Left forelimb (tissue), 1 donor: ENCODE results near the gene CLSTN1.
"Not testable (repeated sequence)": the region's sequence is repeated elsewhere in the genome, so short reads cannot be mapped to it uniquely, and the experiment has no call there.

ENCODE experiments used
- DNase-seq: peaks from one replicate; pipeline ENCODE4 v3.0.0-alpha.2; 2018; ENCODE audit warnings: low spot score

CLSTN1 gene

DNA sequence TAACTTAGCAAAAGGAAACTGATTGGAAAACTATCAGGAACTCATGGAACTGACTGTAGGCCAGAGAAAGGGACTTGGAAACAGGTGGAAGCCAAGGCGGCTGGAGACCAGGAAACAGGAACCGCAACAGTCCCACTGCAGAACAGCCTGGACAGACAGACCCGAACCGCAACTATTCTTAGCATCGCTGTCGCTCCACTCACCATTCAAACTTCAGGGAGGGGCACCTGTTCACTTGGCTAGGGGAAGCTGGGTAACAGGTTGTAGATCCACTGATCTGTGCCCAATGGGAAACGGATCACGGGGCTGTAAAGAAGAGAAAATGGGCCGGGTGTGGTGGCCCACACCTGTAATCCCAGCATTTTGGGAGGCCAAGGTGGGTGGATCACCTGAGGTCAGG, 61.9 kb downstream of the CLSTN1 start:
- DNase-seq: no peak

DNA sequence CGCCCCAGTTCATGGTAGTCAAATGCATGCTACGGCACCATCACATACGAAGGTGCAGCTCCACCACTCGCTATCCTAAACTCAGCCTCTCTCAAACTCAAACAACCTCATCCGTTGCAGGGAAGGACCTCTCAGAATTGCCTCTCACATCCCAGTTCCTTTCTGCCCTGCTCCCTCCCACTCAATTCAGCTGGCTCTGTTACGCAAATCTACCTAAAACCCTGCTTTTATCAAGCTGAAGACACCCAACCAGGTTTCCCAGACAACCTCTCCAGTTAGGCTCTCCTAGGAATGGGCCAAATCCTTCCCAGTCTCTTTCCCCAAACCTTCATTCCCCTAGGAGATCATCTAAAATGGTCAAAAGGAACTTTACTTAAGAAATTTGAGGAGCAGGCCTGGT, 62.9 kb downstream of the CLSTN1 start:
- DNase-seq: no peak

DNA sequence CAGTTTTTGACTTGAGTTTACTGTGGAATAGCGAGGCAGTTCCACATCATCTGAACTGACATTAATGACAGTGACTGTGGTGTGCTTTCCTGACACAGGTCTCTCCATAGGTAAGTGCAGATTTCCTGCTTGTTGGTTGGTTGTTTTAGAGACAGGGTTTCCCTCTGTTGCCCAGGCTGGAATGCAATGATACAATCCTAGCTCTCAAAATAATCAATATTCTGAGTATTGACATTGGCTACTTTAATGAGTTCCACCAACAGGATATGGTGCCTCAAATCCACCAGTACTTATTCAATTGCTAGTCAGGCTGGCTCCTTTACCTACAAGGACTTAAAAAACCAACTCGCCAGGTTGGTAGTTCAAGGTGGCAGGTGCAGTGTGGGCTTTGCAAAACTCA, 63.8 kb downstream of the CLSTN1 start:
- no peak for DNase-seq

DNA sequence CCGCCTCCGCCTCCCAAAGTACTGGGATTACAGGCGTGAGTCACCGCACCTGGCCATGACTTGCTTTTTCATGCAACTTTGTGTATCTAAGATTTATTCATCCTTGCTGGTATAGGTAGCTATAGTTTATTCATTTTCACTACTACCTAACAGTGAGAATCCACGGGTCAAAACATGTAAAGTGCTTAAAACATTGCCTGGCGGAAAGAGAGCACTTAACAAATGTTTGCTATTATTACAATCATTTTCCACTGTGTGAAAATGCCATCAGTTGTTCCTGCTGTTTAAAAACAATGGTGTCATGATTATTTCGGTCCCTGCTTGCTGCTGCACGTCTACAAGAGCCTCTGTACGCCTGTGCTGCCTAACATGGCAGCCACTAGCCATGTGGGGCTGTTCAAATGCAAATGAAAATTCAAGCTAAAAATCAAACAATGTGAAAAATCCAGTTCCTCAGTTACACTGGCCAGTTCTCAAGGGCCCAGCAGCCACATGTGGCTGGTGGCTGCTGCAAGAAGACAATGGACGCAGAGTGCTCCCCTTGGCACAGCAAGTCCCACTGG, 65.1 kb downstream of the CLSTN1 start:
- DNase-seq: no peak

DNA sequence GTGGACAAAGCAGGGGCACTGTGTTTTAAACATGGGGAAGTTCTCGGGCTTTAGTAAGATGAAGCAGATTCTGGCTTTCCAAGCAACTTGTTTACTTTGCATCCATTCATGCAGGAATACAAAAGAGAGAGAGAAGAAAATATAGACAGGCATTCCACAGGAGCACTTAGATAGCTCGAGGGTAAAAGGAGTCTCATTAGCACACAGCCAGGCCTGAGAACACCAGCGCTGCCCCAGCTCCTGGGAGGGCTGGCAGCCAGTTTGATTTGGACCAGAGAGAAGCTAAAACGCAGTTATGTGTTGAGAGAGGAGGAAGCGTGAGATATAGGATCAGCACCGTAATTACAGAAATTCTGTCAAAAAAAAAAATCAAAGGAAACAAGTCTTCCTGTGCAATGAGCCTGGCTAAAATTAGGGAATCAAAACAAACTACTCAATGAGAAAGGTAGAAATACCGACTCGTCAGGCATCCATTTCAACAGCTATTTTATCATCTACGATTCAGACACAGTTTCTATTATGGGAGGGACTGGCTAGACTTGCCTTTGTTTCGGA, 68.2 kb downstream of the CLSTN1 start:
- no peak for DNase-seq

DNA sequence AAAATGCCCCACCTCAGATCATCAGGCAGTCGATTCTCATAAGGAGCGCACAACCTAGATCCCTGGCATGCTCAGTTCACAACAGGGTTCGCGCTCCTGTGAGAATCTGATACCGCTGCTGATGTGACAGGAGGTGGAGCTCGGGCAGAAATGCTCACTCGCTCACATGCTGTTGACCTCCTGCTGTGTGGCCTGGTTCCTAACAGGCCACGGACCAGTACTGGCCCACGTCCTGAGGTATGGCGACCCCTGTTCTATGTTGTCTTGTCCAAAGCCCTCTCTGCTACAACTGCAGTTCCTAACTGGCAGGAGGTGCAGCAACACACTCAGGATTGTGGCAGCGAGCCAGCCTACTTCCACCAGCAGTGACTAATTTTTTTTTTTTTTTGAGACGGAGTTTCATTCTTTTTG, 70.6 kb downstream of the CLSTN1 start:
- no peak for DNase-seq

DNA sequence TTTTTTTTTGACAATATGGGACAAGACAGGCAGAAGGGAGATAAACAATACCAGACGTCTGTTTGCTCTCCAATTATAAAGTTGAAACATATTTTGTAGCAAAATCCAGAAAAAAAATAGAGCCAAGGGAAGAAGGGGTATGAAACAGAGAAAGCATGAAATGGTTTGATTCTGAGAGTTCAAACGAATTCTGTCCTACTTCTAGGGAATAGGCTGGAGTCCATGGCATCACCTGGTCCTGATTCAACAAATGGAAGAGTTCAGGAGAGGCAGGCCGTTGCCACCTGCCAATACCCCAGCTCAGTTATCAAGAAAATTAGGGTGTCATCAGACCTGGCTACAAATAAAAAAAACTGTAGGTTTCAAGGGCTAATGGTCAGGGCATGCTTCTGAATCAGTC, 71.8 kb downstream of the CLSTN1 start:
- no peak for DNase-seq

DNA sequence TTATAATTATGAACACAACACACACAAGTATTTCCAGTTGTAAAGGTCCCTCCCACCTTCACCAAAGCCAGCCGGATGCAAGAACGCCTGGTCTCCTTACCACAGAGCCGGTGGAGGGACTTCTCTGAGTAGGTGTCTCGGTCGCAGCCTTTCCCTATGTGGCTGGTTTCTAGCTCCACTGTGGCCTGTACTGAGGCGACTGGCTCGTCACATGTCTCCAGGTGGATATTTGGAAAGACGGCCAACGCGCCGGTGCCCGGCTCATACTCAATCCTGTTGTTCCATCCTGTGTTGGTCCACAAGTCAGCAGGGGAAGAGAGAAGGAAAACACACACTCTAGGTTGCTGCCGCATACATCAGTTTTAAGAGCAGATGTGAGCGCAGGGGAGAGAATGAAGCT, 74.4 kb downstream of the CLSTN1 start:
- DNase-seq: no peak

DNA sequence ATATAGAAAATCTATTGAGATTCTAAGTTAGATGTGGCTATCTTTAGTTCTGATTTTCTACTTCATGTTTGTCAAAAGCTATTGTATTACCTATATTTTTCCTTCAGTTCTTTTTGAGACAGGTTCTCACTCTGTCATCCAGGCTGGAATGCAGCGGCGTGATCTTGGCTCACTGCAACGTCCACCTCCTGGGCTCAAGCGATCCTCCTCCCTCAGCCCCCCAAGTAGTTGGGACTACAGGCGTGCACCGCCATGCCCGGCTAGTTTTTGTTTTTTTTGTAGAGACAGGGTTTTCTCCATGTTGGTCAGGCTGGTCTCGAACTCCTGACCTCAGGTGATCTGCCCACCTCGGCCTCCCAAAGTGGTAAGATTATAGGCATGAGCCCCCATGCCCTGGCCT, 75.4 kb downstream of the CLSTN1 start:
- DNase-seq: not testable (repeated sequence)

DNA sequence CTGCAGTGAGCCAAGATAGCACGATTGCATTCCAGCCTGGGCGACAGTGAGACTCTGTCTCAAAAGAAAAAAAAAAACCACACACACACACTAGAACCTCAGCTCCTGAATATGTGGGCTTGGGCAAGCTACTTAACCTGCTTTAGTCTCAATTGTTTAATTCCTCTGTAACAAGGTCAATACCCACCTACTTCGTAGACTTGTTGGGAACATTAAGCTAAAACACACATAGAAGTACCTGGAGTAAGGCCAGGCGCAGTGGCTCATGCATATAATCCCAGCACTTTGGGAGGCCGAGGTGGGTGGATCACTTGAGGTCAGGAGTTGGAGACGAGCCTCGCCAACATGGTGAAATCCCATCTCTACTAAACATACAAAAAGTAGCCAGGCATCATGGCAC, 77.1 kb downstream of the CLSTN1 start:
- DNase-seq: no peak

DNA sequence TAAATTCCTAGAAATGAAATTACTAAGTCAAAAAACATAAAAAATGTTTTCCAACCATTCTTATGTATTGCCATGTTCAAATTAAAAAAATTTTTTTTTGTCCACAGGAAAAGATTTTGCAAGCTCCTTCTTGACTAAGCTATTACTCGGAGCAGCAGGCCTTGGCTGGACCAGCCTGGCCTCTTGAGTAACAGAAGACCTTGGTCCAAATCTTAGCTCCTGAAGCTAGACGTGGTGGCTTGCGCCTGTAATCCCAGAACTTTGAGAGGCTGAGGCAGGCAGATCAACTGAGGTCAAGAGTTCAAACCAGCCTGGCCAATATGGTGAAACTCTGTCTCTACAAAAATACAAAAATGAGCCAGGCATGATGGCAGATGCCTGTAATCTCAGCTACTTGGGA, 77.6 kb downstream of the CLSTN1 start:
- no peak for DNase-seq

DNA sequence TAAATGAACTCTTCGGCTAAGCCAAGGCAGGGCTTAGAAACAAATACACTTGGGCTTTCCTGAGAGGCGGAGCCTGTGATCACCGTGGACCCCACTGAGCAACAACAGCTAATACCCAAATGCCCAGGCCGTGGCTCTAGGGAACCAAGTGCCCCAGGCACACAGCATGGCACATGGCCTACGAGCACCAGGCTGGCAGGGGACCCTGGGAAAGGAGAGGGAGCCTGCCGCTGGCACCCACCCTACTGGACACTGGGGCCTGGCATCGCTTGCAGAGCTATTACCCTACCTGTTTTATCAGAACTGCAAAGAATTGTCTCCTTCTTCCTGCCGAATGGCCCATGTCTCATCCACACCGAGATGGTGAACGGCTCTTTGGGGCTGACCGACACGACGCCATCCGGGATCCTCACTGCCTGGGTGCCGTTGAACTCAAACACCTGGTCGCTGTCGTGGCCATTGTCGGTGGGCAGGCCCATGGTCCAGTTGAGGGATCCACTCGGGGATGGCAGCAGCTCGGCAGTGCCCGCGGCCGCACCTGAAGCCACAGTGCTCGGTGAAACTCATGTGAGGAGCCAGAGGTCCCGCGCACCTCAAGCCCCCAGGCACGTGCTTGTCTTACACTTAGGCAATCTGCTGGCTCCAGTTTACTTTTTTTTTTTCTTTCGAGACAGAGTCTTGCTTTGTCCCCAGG, 79.5 kb downstream of the CLSTN1 start:
- no peak for DNase-seq

DNA sequence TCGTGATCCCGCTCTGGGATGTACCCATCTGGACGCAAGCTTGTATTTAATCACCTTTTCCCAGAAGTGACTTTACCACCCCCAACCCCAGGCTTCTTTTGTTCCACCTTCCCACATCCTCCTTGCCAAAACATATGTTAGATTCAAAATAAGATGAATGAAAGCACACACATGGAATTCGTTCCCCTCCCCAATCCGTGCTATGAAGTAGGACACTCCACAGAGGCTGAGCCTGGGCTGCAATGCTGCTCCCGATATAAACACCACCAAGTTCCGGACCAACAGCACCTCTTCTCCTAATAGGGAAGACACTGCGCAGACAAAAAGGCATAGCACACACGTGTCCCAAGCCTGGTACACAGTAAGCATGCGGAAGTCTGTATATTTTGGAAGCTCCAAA, 86.1 kb downstream of the CLSTN1 start:
- DNase-seq: no peak

DNA sequence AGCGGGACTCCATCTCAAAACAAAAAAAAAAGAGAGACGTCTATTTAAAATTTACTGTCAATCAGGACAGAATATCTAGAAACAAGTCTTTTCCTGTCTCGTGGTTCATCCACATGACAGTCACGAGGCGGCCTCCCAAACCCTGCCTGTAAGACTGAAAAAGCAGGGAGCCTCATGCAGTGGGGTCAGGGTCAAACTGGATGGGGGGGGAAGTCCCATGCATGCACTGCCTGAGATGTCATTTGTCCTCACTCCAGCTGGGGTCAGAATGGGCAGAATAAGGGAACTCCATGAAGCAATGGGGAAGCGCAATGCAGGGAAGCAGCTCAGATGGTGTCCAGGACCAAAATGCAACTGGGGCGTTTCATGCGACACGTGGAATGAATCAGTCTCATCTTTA, 86.7 kb downstream of the CLSTN1 start:
- no peak for DNase-seq

DNA sequence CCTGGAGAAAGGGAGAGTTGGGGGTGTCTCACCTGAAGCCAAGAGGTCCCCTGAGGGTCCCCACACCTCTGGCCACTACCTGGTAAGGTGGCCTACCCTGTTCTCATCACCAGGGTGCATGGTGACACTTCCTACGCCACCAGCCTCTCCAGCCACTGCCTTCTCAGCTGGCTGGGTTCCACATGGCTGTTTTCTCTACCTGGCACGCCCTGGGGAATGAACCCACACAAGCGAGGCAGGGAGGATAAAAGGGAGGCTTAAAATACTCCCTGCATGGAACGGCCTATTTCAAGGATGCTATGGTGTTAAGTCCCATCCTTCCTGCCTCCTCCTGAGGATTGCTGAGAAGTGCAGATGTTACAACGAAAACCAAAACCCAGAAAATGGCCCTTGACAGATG, 87.5 kb downstream of the CLSTN1 start:
- no peak for DNase-seq

DNA sequence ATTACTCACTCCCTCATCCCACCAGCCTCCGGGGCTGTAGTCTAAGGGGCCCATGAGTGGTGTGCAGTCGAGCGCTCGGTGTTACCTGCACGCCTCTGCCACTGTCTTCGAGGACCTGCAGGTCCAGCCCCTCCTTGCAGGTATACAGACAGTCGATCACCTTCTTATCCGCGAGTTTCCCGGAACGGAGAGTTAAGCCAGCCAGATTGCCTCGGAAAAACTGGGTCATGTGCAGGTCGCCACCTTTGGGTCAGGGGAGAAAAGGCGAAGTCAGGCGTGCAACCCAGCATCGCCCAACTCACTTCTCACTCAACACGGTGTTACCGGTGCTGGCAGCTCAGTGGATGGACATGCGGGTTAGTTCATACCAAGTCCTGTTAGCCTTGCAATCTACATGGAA, 88.0 kb downstream of the CLSTN1 start:
- DNase-seq: no peak

DNA sequence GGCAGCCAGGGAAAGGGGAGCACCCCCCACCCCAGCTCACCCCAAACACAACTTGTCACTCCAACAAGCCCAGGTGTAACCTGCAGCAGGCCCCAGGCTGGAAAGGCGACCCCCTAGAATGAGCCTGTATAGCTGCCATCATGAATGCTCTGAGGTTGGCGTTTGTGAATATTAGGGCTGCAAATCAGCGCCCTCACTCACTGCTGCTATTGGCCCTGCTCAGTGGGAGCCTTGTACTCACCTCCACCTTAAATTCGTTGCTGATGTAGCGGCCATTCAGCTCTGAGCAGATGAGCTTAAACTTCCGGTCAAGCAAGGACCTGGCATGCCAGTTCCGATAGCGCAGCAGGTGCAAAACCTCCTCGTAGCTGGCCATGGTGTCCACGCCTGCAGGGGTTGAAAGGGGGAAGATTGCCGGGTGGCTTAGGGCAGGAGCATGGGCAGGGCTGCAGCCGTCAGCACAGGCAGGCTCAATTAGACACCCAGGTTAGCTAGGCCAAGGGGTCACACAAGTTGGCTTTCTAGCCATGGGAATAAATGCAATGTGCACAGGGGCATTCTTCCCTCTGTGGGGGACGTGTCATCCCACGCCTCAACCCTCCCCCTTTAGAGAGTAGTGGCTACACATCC, 90.5 kb downstream of the CLSTN1 start:
- no peak for DNase-seq

DNA sequence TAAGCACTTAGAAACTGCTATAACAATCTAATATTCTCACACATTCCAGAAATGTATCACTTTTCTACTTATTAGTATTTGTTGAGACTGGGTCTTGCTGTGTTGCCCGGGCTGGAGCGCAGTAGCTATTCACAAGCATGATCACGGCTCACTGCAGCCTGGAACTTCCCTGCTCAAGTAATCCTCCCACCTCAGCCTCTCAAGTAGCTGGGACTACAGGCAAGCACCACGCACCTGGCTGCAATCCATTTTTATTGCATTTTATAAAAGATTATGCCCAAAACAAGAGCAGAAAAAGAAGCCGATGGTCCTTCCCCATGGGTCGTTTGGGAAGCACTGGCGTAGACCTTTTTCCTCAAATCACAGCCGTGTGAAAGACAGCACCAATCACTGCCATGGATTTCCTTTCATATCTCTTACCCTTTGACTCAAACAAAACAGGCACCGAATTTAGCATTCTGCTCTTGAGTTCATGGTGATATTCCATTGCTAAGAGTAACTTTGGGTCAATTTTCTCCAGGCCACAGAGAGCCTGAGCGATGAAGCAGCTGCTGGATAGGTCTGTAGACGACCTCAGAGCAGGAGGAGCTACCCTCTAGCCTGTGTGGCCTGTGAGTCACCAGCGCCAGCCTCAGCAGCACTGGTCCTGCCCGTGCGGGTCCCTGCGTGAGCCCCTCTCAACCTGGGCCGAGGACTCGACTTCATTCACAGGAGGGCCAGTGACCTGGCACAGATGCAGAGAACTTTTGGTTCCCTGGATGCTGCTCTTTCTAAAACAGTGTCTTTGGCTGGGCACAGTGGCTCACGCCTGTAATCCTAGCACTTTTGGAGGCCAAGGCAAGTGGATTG, 91.4 kb downstream of the CLSTN1 start:
- DNase-seq: no peak

DNA sequence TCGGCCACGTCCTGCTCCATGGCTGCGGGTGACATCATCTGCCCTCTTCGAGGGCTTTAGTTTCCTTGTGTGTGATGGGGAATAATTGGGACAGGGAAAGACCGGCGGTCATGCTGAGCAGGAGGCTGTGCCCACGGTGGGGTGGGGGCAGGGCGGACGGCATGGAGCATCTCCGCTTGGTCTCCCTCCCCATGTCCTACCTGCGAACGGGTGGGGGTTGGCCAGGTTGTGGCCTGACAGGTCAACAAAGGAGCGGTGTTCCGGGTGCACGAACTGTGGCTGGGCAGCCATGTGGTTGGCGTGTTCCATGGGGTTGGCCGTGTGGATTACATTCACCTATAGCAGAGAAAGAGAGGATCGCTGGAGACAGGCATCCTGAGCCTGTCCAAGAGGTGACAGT, 92.2 kb downstream of the CLSTN1 start:
- no peak for DNase-seq

DNA sequence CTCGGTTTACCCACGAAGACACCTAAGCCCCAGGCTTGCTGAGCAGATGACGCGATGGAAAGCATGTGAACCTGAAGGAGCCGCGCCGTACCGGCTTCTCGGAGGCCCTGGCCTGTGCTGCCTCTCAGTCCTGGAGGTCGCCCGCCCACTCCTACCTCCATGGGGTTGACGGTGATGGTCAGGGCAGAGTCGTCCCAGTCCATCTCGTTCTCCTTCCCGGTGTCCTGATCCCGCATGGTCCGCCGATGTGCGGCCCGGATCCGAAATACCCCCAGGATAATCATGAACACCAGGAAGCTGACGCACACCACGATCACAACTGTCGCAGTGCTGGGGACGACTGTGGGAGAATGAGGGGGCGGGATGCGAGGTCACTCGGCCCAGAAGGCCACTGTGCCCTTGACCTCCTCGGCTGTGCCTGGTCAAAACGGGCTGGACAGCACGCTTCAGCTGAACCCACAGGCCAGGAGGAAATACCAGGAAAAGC, 92.7 kb downstream of the CLSTN1 start:
- no peak for DNase-seq

DNA sequence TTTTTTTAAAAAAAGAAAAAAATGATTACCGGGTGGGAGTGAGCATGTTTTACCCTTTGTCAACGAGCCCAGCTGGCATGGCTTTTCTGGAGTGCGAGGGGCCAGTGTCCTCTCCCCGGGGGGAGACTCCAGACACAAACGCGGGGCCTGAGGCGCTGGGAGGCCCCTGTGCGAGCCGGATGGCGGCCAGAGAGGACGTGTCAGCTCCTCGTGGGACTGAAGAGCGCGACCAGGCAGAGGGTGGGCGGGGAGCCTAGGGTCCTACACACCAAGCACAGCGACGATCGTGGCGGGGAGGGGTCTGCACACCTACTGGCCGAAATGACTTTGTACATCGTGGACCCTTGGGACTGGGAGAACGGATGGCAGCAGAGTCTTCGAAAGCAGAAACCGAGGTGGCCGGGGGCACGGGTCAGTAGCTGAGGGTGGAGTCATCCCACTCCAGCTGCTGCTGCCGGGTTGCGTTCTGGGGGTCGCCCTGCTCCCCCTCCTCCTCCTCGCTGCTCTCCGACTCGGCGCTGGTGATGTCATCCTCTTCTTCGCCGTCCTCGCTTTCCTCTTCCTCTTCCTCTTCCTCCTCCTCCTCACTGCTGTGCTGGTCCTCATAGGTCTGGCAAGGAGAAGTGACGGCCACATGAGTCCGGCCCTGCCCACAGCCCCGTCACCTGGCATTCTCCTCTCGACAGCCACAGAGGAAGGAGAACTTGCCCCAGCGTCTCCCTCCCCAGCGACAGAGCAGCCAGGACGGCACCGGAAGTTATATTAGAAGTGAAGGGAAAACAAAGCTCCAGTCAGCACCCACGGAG, 93.5 kb downstream of the CLSTN1 start:
- no peak for DNase-seq

DNA sequence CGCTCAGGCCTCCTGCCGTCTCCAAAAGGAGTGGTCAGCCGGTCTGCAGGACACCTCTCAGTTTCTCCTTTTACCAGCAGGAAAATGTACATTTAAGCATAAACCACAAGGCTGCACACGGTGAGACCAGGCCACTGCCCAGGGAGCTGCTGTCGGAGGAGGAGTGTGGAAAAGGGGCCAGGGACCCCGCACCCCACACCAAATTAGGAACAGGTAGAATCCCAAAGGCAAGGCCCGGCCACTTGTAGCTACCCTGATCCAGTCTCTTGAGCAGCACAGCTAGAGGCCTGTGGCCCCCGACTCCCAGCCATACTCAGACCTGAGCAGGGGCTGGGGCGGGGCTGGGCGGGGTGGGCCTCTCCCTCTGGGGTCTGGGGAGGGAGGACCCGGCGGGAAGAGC, 94.2 kb downstream of the CLSTN1 start:
- DNase-seq: no peak
